ENCODE results near the gene CCT7. TPM values are rescaled to one million over a fixed set of nuclear protein-coding genes. Genes with fewer than 3 reads are reported as not detected.

CCT7 gene
- total RNA-seq, 6 experiments from 2014 or later, result 83.5 to 131 (median 99.4) TPM

DNA sequence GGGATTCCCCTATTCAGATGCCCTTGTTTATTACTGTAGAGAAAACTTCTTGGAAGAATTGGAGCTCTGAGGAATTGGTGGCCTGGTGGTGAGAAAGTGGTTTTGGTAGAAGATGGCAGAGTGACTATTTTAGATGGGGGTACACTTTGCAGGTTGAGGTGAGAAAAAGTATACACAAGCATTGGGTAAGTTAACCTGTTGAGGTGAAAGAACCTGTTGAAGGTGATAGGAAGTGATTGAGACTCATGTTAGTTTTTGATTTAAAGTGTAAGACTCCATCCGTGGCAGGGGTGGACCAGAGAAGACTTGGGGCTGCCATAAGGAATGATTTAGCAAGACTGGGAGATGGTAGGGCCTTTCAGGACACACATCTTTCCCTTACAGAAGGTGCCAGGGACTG, 3.1 kb downstream of the CCT7 start:
- H3K4me3 ChIP-seq, result no peak overlapping the region
- intact Hi-C loops (cut with DNase I), result no loop called here
- no peaks in the 10 kb centered on the region for H3K27me3 ChIP-seq
- no peak for ATAC-seq
- 60% methylated on average over 1 of the region's 1 CpG for WGBS (ENCODE audit: insufficient coverage, low coverage, low lambda C conversion rate, missing lambda C conversion rate)
- H3K9me3 ChIP-seq, result no peaks in the 10 kb centered on the region
- H3K4me1 ChIP-seq, result peaks cover 0 to 17% (median 3%) of the 10 kb centered on the region in 4 donors
- no peak overlapping the region for H3K27ac ChIP-seq
- TF ChIP-seq, protein P1, sequence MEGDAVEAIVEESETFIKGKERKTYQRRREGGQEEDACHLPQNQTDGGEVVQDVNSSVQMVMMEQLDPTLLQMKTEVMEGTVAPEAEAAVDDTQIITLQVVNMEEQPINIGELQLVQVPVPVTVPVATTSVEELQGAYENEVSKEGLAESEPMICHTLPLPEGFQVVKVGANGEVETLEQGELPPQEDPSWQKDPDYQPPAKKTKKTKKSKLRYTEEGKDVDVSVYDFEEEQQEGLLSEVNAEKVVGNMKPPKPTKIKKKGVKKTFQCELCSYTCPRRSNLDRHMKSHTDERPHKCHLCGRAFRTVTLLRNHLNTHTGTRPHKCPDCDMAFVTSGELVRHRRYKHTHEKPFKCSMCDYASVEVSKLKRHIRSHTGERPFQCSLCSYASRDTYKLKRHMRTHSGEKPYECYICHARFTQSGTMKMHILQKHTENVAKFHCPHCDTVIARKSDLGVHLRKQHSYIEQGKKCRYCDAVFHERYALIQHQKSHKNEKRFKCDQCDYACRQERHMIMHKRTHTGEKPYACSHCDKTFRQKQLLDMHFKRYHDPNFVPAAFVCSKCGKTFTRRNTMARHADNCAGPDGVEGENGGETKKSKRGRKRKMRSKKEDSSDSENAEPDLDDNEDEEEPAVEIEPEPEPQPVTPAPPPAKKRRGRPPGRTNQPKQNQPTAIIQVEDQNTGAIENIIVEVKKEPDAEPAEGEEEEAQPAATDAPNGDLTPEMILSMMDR (IDR thresholded peaks at IDR 0.05), result no peak
- TF ChIP-seq POLR2A (IDR thresholded peaks at IDR 0.05), result no peak
- DNase-seq, result no peak
- H3K36me3 ChIP-seq, result peaks cover 0 to 28% (median 2%) of the 10 kb centered on the region in 4 donors

DNA sequence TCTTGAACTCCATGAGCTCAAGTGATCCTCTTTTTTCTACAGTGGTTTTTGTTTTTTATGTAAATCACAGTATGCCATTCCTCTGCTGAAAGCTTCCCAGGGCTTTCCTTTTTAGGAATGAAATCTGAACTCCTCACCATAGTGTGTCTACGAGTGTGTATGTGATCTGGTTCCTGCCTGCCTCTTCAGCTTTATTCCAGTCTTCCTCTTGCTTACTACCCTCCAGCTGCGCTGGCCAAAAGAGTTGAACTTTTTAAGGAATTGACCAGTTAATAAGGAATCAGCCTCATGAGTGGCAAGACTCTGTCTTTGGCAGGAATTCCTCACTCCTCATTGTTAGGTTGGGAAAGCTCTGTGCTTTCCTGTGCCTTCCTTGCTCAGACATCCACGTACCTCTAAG, 4.0 kb downstream of the CCT7 start:
- Histone ChIP-seq H3K4me1 (peaks cover 0 to 12% (median 3%) of the 10 kb centered on the region in 4 donors), H3K4me3 (no peak overlapping the region), H3K36me3 (peaks cover 0 to 37% (median 5%) of the 10 kb centered on the region in 4 donors), H3K9me3 (no peaks in the 10 kb centered on the region), H3K27me3 (no peaks in the 10 kb centered on the region), H3K27ac (no peak overlapping the region)
- no peak for TF ChIP-seq POLR2A (IDR thresholded peaks at IDR 0.05)
- intact Hi-C loops (cut with DNase I), result no loop called here
- WGBS (ENCODE audit: insufficient coverage, low coverage, low lambda C conversion rate, missing lambda C conversion rate), result 96% methylated on average over 2 of the region's 3 CpGs
- DNase-seq (no peak), ATAC-seq (no peak)

DNA sequence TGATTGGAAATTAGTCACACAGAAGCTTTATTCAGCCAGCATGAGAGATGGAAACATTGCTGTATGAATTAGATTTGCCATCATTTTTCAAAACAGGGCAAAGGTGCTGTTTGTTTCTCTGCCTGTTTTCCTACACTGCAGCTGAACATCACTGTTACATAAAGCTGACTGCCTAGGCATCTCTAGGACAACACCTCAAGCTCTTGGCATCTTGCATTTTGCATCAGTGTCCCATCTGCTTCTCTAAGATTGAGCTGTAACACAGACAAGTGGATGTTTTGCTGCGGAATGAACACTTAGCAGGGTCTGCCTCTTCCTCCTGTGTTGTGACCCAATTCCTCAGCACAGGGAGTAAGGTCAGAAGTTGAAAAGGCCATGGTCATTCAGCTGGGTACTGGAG, 4.9 kb downstream of the CCT7 start:
- Histone ChIP-seq H3K4me1 (peaks cover 0 to 12% (median 3%) of the 10 kb centered on the region in 4 donors), H3K9me3 (no peaks in the 10 kb centered on the region), H3K4me3 (no peak overlapping the region), H3K27ac (no peak overlapping the region), H3K36me3 (peaks cover 0 to 45% (median 8%) of the 10 kb centered on the region in 4 donors), H3K27me3 (no peaks in the 10 kb centered on the region)
- DNase-seq (no peak), ATAC-seq (no peak)
- WGBS (ENCODE audit: insufficient coverage, low coverage, low lambda C conversion rate, missing lambda C conversion rate), result 88% methylated on average over 1 of the region's 1 CpG
- TF ChIP-seq, protein P1 (IDR thresholded peaks at IDR 0.05), result no peak
- TF ChIP-seq POLR2A (IDR thresholded peaks at IDR 0.05), result no peak
- intact Hi-C loops (cut with DNase I), result no loop called here

DNA sequence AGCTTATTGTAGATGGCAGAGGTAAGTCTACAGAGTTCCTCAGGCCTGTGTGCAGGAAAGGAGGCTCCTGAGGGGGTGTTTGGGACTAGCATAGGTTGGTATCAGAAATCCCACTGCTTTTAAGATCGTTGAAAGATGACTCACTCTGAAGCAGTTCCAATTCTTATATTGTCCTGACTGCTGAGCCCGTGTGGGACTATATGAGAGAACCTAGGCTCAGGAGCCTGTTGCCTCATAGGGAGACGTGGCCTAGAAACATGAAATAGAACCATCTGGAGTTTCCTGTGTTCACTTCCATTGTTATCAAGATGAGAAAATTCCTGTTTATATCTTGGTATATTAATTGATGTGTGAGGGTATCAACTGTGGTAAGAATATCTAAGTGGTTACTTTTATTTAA, 5.7 kb downstream of the CCT7 start:
- peaks cover 0 to 11% (median 3%) of the 10 kb centered on the region in 4 donors for H3K4me1 ChIP-seq
- no peak overlapping the region for H3K27ac ChIP-seq
- ATAC-seq, result no peak
- WGBS (ENCODE audit: insufficient coverage, low coverage, low lambda C conversion rate, missing lambda C conversion rate), result 21% methylated on average over 3 of the region's 3 CpGs
- H3K4me3 ChIP-seq, result no peak overlapping the region
- H3K9me3 ChIP-seq, result no peaks in the 10 kb centered on the region
- DNase-seq, result no peak
- intact Hi-C loops (cut with DNase I), result no loop called here
- peaks cover 0 to 53% (median 16%) of the 10 kb centered on the region in 4 donors for H3K36me3 ChIP-seq
- H3K27me3 ChIP-seq, result no peaks in the 10 kb centered on the region
- TF ChIP-seq, protein P1 (IDR thresholded peaks at IDR 0.05), result no peak
- no peak for TF ChIP-seq POLR2A (IDR thresholded peaks at IDR 0.05)

DNA sequence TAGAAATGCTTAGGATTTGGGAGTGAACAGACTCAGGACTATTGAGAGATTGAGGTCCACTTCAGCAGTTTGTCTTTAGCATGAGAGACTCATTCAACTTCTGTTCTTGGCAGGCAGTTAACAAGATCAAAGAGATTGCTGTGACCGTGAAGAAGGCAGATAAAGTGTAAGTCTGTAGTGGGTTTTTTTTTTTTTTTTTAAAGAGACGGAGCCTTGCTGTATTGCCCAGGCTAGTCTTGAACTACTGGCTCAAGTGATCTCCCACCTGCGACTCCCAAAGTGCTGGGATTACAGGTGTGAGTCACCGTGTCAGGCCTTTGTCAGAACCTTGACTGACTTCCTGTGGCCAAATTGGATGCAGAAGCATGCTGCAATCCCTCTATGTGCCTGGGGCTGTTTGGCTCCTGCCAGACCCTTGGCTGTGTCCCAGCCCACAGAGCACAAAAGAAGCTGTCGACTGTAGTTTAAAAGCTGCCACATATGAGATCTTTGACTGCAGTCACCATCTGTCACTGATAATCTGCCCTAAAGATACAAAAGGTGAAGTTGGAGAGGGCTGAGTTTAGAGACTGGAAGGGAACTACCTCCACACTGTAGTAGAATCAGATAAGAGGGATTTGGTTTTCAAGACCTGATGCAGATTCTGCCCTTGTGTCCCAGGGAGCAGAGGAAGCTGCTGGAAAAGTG, 9.9 kb downstream of the CCT7 start:
- intact Hi-C loops (cut with DNase I), result no loop called here
- Histone ChIP-seq H3K27me3 (no peaks in the 10 kb centered on the region), H3K27ac (no peak overlapping the region), H3K4me3 (no peak overlapping the region), H3K9me3 (no peaks in the 10 kb centered on the region), H3K4me1 (no peaks in the 10 kb centered on the region), H3K36me3 (peaks cover 10 to 96% (median 37%) of the 10 kb centered on the region in 4 donors)
- ATAC-seq (no peak), DNase-seq (no peak)
- no peak for TF ChIP-seq POLR2A (IDR thresholded peaks at IDR 0.05)
- TF ChIP-seq, protein P1 (IDR thresholded peaks at IDR 0.05), result no peak
- WGBS (ENCODE audit: insufficient coverage, low coverage, low lambda C conversion rate, missing lambda C conversion rate), result 70% methylated on average over 5 of the region's 5 CpGs

Data from right lobe of liver (tissue), 6 donors.